Measurements from ENCODE around the gene IFNGR2.
"Not testable (repeated sequence)": the region's sequence is repeated elsewhere in the genome, so short reads cannot be mapped to it uniquely, and the experiment has no call there.

DNA sequence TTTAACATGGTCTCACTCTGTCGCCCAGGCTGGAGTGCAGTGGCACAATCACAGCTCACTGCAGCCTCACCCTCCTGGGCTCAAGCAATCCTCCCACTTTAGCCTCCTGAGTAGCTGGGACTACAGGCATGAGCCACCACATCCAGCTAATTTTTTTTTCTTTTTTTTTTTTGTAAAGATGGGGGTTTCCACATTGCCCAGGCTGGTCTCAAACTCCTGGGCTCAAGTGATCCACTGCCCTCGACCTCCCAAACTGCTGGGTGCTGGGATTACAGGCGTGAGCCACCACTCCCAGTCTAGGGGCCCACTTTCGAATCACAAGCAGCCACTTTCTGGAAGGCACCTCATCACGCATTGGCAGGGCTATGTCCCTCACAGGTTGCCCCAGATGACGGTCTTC, 21.8 kb upstream of the IFNGR2 start:
- not testable (repeated sequence) for TF ChIP-seq EZH2 (IDR thresholded peaks at IDR 0.05; ENCODE audit: borderline replicate concordance, low read length)
- TF ChIP-seq, protein P1, sequence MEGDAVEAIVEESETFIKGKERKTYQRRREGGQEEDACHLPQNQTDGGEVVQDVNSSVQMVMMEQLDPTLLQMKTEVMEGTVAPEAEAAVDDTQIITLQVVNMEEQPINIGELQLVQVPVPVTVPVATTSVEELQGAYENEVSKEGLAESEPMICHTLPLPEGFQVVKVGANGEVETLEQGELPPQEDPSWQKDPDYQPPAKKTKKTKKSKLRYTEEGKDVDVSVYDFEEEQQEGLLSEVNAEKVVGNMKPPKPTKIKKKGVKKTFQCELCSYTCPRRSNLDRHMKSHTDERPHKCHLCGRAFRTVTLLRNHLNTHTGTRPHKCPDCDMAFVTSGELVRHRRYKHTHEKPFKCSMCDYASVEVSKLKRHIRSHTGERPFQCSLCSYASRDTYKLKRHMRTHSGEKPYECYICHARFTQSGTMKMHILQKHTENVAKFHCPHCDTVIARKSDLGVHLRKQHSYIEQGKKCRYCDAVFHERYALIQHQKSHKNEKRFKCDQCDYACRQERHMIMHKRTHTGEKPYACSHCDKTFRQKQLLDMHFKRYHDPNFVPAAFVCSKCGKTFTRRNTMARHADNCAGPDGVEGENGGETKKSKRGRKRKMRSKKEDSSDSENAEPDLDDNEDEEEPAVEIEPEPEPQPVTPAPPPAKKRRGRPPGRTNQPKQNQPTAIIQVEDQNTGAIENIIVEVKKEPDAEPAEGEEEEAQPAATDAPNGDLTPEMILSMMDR (conservative IDR thresholded peaks at IDR 0.05 in 1 of 2, IDR thresholded peaks at IDR 0.05 in 1 of 2; ENCODE audit: extremely low read depth in 1 of 2, insufficient read depth in 1 of 2, low read depth in 1 of 2, low read length in 2 of 2), result not testable (repeated sequence)
